Sigmoid colon (tissue), 7 donors: ENCODE measurements around the gene RELCH. TPM values are rescaled to one million over a fixed set of nuclear protein-coding genes. Genes with fewer than 3 reads are reported as not detected.

Experiments
- DNase-seq: peaks from one replicate; pipeline ENCODE4 v3.0.0-alpha.2; 2019
- H3K27ac ChIP-seq, 4 donors: fragments of 200-600 bp; sonication (generic); one replicate each; pipeline ENCODE4 v1.5.1; 2016 to 2019; ENCODE audit warnings: mild to moderate bottlenecking in 1 of 4
- H3K27me3 ChIP-seq, 3 donors: fragments of 200-600 bp; sonication (generic); one replicate each; pipeline ENCODE4 v1.5.1; 2019; ENCODE audit warnings: mild to moderate bottlenecking in 1 of 3
- H3K36me3 ChIP-seq, 4 donors: fragments of 200-600 bp; sonication (generic); one replicate each; pipeline ENCODE4 v1.5.1; 2016 to 2019
- H3K4me1 ChIP-seq, 4 donors: fragments of 200-600 bp; sonication (generic); one replicate each; pipeline ENCODE4 v1.5.1; 2017 to 2019
- H3K4me3 ChIP-seq, 4 donors: fragments of 200-600 bp; sonication (generic); one replicate each; pipeline ENCODE4 v1.5.1; 2017 to 2019; ENCODE audit warnings: mild to moderate bottlenecking in 2 of 4, moderate library complexity in 1 of 4
- H3K9me3 ChIP-seq, 4 donors: fragments of 200-600 bp in 3 of 4; sonication (generic) in 3 of 4; one replicate each; pipeline versions ENCODE4 v1.5.1 to v1.6.1; 2013 to 2019
- EP300 ChIP-seq, 4 donors: sonication (generic); formaldehyde crosslinking; IDR thresholded peaks; one replicate each; pipeline ENCODE4 v1.6.1; 2017; ENCODE audit warnings: antibody characterized with exemption in 4 of 4
- POLR2A ChIP-seq, 2 donors: fragments of 450-650 bp; IDR thresholded peaks; one replicate each; pipeline ENCODE4 v1.6.1; 2016; ENCODE audit warnings: antibody characterized with exemption in 2 of 2, mild to moderate bottlenecking in 2 of 2, moderate library complexity in 2 of 2
- POLR2AphosphoS5 ChIP-seq, 4 donors: sonication (generic); formaldehyde crosslinking; IDR thresholded peaks; one replicate each; pipeline ENCODE4 v1.6.1; 2017; ENCODE audit warnings: antibody characterized with exemption in 4 of 4
- WGBS, 2 donors: extraction: QIAGEN DNeasy Blood & Tissue Kit; methylation state at CpG; one replicate each; pipeline ENCODE4 v1.1.7; 2013; 5-methylcytosine and 5-hydroxymethylcytosine counted together
- intact Hi-C: fragments of 100-400 bp; cut with DNase I; formaldehyde crosslinking; loops from one replicate; pipeline ENCODE4 v1.15.1; 2023
- polyA plus RNA-seq, 3 donors: library from polyadenylated mRNA; stranded (reverse); fragments of 200-250 nt; gene quantifications; one replicate each; pipeline ENCODE4 v1.2.3, GENCODE V29; 2013
- total RNA-seq, 4 donors: library from RNA; depleted of rRNA; stranded (reverse); fragments of >200 nt; gene quantifications; one replicate each; pipeline ENCODE4 v1.1.0, GENCODE V29; 2016
- TF ChIP-seq, protein P1 (sequence below), 4 experiments: fragments of 450-650 bp in 3 of 4; fragments of 200-600 bp in 1 of 4; IDR thresholded peaks; one replicate each; pipeline ENCODE4 v1.5.1; 2016 to 2019; ENCODE audit warnings: antibody characterized with exemption in 4 of 4, mild to moderate bottlenecking in 3 of 4, moderate library complexity in 2 of 4
- donor health status: healthy with polysubstance abuse.
- donor health status: Bipolar disorder and iron deficiency.
- donor health status: healthy.

The RELCH gene
- total and polyA plus RNA-seq, 7 donors: 6.6 to 28.8 (median 19.3) TPM

DNA sequence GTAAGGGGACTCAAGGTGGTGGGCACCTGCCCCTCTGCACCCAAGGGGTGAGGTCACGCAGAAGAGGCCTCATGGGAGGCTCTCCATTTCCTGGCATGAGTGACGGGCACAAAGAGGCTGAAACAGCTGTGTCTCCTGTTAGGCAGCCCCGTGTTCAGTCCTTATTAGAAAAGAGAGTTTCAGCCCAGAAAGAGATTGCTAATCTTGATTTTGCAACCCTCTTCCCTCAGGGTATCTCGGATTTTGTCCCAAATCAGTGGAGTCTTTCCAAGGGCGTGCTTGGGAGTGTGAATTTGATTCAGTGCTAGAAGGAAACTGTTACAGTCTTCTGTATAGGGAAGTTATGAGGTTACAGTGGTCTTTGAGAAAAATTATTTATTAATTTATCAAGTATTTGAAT is 148.4 kb downstream of the RELCH start:
- Histone ChIP-seq H3K27me3 (peaks cover 0 to 24% (median 5%) of the 10 kb centered on the region in 3 donors), H3K27ac (no peak overlapping the region), H3K36me3 (no peaks in the 10 kb centered on the region), H3K4me3 (no peak overlapping the region), H3K9me3 (no peaks in the 10 kb centered on the region), H3K4me1 (no peaks in the 10 kb centered on the region)
- DNase-seq: no peak
- intact Hi-C loops: no loop called here
- TF ChIP-seq, protein P1, sequence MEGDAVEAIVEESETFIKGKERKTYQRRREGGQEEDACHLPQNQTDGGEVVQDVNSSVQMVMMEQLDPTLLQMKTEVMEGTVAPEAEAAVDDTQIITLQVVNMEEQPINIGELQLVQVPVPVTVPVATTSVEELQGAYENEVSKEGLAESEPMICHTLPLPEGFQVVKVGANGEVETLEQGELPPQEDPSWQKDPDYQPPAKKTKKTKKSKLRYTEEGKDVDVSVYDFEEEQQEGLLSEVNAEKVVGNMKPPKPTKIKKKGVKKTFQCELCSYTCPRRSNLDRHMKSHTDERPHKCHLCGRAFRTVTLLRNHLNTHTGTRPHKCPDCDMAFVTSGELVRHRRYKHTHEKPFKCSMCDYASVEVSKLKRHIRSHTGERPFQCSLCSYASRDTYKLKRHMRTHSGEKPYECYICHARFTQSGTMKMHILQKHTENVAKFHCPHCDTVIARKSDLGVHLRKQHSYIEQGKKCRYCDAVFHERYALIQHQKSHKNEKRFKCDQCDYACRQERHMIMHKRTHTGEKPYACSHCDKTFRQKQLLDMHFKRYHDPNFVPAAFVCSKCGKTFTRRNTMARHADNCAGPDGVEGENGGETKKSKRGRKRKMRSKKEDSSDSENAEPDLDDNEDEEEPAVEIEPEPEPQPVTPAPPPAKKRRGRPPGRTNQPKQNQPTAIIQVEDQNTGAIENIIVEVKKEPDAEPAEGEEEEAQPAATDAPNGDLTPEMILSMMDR (IDR thresholded peaks at IDR 0.05): no peak
- TF ChIP-seq EP300 (IDR thresholded peaks at IDR 0.05): no peak
- whole genome bisulfite sequencing, 2 donors: 80 to 87% methylated on average over 5 of the region's 5 CpGs

DNA sequence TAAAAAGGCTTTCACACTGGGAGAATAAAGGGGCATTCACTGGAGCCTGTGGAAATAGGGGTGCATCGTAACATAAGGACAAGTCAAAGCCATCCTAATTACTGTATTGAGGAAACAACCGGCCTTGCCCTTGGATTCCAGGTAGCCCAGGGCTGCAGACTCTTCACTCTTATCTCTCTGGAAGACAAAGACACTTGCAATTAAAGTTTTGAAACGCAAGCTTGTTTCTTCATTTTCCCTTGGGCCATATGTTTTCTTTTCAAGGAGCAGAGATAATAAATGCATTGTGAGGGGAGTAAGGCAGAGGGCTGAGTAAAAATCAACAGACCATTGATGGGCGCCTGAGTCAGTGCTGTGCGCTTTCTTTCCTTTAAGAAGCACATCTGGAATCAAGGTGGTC is 149.6 kb downstream of the RELCH start:
- H3K4me1 ChIP-seq: no peaks in the 10 kb centered on the region
- no peak overlapping the region for H3K27ac ChIP-seq
- 62 to 79% methylated on average over 5 of the region's 5 CpGs for WGBS, 2 donors
- H3K4me3 ChIP-seq: no peak overlapping the region
- H3K27me3 ChIP-seq: peaks cover 0 to 13% (median 0%) of the 10 kb centered on the region in 3 donors
- no peaks in the 10 kb centered on the region for H3K9me3 ChIP-seq
- intact Hi-C loops: no loop called here
- no peaks in the 10 kb centered on the region for H3K36me3 ChIP-seq
- no peak for TF ChIP-seq POLR2AphosphoS5 (IDR thresholded peaks at IDR 0.05)
- no peak for TF ChIP-seq POLR2A (IDR thresholded peaks at IDR 0.05)
- TF ChIP-seq, protein P1 (IDR thresholded peaks at IDR 0.05): no peak
- TF ChIP-seq EP300 (IDR thresholded peaks at IDR 0.05): no peak
- DNase-seq: no peak

DNA sequence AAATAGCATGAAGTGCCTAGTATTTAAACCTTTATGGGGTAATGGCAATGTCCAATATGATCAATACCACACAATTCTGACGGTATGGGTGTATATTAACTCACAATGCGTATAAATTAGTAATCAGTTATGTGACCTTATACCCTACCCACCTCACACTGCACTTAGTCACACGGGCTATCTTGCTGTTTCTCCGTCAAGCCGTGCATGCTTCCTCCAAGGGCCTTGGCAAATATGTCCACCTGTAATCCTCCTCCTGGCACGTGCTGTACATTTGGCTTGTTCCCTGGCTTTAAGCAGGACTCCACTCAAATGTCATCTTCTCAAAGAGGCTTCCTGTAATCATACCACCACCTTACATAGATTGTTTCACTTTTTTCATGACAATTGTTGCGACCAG is 150.3 kb downstream of the RELCH start:
- peaks cover 0 to 6% (median 0%) of the 10 kb centered on the region in 3 donors for H3K27me3 ChIP-seq
- H3K4me3 ChIP-seq: no peak overlapping the region
- WGBS, 2 donors: 63 to 79% methylated on average over 7 of the region's 7 CpGs
- H3K4me1 ChIP-seq: no peaks in the 10 kb centered on the region
- H3K9me3 ChIP-seq: no peaks in the 10 kb centered on the region
- H3K36me3 ChIP-seq: no peaks in the 10 kb centered on the region
- DNase-seq: no peak
- TF ChIP-seq POLR2A (IDR thresholded peaks at IDR 0.05): no peak
- TF ChIP-seq POLR2AphosphoS5 (IDR thresholded peaks at IDR 0.05): no peak
- no peak for TF ChIP-seq EP300 (IDR thresholded peaks at IDR 0.05)
- TF ChIP-seq, protein P1 (IDR thresholded peaks at IDR 0.05): no peak
- no peak overlapping the region for H3K27ac ChIP-seq
- intact Hi-C loops: no loop called here

DNA sequence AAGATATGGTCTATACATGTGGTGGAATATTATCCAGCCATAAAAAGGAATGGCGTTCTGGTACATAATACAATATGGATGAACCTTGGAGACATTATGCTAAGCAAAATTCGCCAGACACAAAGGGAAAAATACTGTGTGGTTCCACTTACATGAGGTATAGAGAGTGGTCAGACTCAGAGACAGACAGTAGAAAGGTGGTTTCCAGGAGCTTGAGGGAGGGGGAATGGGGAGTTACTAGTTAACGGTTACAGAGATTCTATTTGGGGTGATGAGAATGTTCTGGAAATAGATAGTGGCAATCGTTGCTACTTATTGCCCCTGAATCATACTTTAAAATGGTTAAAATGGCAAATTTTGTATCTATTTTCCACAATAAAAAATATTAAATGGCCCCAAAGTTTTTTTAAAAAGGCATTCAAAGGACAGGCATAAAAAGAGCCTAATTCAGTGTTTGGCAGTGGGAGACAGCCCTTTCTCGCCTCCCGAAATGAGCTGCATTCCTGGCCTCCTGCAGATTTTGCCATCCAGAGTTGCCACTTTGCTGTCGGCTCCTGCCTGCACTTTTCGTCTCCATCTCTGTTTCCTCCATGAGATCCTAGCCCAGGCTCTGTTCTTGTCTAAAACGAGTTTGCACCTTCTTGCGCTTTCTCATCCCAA is 151.5 kb downstream of the RELCH start:
- WGBS, 2 donors: 75 to 77% methylated on average over 10 of the region's 10 CpGs

More for the DNA sequence above, 151.5 kb downstream of the RELCH start:
- no peaks in the 10 kb centered on the region for H3K36me3 ChIP-seq
- intact Hi-C loops: no loop called here
- H3K4me1 ChIP-seq: no peaks in the 10 kb centered on the region
- TF ChIP-seq EP300 (IDR thresholded peaks at IDR 0.05) (no peak), POLR2AphosphoS5 (IDR thresholded peaks at IDR 0.05) (no peak), POLR2A (IDR thresholded peaks at IDR 0.05) (no peak)
- TF ChIP-seq, protein P1 (IDR thresholded peaks at IDR 0.05): no peak
- no peak overlapping the region for H3K4me3 ChIP-seq
- H3K9me3 ChIP-seq: no peaks in the 10 kb centered on the region
- DNase-seq: no peak
- H3K27ac ChIP-seq: no peak overlapping the region
- H3K27me3 ChIP-seq: no peaks in the 10 kb centered on the region
